GM10266 (cell line): Measurements from ENCODE around the gene ARHGAP10.

Experiments
- DNase-seq: peaks from one replicate; pipeline ENCODE4 v3.0.0; 2012; ENCODE audit errors: extremely low spot score
- TF ChIP-seq, protein P1 (sequence below): IDR thresholded peaks from 2 replicates; pipeline ENCODE4 v1.5.1; 2012; ENCODE audit warnings: mild to moderate bottlenecking, low read depth; ENCODE audit not compliant: control insufficient read depth, insufficient read depth; ENCODE audit errors: missing control alignments

ARHGAP10 gene

DNA sequence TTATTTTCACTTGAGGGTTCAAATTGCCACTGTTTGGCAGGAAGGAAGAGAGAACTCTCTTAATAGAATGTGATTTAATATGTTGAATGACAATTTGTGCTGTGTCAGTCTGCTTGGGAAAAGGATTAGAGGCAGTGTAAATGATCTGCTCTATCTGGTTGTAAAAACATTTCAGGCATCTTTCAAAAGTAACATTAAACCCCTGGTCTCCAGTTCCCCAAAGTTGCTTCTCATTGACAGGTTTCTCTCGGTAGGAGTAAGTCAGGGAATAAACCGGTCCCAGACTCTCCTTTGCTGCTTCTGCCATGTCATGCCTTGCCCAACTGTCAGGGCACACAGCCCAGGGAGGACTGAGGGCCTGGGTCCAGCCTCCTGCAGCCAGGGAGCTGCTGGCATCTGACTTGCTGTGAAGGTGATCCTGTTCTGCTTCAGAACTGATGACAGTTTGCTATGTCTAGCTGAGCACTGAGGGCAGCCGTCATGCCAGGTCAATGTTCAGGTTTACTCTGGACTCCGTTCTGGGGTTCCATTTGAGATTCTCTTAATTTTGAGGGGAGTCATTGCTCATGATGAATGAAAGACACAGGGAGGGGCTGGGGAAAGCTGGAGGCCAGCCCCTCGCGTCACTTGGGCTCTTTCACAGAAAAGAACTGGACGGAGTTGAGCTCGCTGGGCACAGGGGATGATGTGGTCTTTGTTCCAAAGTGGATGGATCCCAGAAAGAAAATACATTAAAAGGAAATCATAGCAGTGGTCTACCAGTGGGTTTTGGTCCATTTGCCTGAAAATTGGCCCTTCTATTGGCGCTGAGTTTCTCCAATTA, 312.4 kb downstream of the ARHGAP10 start:
- DNase-seq: no peak
- TF ChIP-seq, protein P1, sequence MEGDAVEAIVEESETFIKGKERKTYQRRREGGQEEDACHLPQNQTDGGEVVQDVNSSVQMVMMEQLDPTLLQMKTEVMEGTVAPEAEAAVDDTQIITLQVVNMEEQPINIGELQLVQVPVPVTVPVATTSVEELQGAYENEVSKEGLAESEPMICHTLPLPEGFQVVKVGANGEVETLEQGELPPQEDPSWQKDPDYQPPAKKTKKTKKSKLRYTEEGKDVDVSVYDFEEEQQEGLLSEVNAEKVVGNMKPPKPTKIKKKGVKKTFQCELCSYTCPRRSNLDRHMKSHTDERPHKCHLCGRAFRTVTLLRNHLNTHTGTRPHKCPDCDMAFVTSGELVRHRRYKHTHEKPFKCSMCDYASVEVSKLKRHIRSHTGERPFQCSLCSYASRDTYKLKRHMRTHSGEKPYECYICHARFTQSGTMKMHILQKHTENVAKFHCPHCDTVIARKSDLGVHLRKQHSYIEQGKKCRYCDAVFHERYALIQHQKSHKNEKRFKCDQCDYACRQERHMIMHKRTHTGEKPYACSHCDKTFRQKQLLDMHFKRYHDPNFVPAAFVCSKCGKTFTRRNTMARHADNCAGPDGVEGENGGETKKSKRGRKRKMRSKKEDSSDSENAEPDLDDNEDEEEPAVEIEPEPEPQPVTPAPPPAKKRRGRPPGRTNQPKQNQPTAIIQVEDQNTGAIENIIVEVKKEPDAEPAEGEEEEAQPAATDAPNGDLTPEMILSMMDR: no peak

DNA sequence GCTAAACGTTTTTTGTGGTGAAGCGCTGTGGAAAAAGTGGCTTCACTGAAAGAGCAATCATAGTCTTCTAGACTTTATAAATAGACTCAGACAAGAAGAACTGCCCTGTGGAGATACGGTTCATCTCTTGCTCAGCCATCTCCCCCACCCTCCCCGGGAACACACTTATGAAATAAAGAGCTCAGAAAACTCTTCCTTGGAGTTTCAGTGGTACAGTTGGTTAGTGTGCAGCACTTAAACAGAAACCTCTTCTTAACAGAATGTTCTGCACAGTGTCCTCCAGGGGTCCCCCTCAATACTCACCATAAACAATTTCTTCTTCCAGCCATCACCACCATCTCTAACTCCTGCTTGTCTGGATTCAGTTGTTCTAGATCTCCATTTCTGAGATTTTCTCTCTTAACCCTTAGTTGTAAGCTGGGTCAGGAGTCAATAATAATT, 313.0 kb downstream of the ARHGAP10 start:
- DNase-seq: peak; percentile 20
- TF ChIP-seq, protein P1: peak; percentile 5

DNA sequence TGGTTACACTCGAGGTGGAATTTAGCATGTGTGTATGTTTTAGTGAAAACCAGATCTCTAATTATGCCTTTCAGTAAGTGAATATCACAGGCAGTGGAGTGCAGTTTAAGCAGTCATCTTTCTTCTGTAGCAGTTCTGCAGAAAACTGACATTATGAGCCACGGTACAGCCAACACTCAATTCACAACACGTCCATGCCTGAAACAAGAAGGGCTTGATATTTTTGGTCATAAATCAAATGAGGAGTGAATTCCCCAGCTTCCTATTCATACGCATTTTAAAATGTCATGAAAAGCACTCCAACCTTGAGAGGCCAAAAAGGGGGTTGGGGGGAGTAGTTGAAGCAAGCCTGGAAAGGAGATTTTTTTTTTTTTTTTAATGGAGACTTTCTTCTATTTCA, 316.7 kb downstream of the ARHGAP10 start:
- TF ChIP-seq, protein P1: no peak
- DNase-seq: no peak

DNA sequence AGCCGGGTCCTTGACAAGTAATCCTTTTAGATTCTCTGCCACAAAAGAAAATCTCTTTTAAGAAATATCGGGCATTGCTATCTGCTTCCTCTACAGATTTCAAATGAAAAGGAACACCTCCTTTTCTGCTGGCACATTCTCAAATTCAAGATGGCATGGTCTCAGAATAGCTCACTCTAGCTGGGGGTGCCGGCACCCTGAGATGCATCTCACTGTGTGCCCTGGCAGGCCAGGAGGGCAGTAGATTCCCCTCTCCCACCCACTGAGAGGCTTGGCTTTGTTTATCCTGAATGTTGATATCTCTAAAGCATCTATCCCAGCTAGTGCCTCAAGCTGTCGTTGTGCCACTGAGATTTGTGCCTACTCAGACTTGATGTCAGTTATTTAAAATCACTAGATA, 319.5 kb downstream of the ARHGAP10 start:
- DNase-seq: no peak
- TF ChIP-seq, protein P1: no peak

DNA sequence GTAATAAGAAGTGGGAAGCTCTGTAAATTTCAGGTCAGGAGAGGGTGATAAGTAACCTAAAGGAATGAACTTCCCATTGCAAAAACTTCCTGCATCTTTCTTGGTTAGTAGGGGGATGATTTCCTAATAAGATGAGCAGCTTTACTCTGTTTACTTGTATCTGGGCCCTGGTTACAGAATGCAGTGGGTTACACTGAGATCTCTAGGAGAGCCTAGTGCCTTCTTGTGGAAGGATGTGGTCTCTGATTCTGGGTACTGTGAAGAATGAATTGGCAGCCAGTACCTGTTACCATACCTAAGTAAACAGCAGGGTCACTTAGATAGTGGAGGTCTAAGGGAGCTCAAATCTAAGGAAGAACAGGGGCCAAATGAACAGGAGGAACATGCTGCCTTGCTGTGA, 320.6 kb downstream of the ARHGAP10 start:
- DNase-seq: no peak
- TF ChIP-seq, protein P1: no peak

DNA sequence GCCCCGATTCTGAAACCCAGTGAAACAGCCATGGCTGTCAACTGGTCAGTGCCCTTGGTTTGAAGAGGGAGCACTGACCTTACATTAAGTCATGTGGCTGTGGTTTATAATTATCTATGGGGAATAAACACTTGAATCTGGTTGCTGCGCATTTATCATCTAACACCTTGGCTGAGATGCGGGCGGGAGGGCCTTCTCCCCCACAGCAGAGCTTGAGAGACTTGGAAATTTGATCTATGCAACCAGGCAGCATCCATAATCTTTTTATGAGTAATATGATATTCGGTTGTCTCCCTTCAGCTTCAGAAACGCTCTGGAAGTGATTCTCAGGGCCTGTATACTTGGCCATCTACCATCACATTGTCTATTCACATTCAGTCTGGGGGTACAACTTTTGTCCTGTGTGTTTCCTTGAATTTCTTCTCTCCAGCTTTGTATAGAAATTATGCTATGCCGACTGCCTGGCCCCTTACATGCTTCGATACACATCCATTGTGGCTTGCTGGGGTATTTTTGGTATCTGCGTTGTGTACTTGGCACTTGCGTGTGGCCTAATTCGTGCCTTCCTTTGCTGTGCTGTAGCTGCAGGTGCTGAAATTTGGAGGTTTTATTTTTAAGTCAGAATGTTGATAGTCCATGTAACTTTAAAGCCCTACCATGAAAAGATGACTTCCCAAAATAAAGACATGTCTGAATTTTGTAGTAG, 321.6 kb downstream of the ARHGAP10 start:
- TF ChIP-seq, protein P1: no peak
- no peak for DNase-seq

DNA sequence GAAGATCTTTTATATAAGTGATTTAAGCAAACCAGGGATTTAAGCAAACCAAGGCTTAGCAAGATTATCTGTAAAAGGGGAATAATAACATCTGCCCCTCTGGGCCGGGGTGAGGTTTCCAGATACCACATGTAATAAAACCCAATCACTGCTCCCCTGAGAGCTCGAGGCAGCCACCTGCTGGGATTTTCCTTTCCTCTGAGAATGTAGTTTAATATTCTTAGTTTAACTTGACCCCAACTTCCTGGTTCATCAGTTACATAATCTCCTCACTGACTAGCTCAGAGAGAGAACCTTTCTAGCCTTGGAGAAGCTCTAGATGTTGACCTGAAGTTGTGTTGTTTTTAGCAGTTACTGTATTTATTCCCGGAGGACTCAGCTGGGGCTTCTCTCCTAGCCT, 322.4 kb downstream of the ARHGAP10 start:
- DNase-seq: no peak
- TF ChIP-seq, protein P1: no peak
